ENCODE results near the gene DCTN4. TPM values are rescaled to one million over a fixed set of nuclear protein-coding genes. Genes with fewer than 3 reads are reported as not detected.

DCTN4 gene
- total and polyA plus RNA-seq, 8 donors: 64.2 to 76.6 (median 69.7) TPM

GRCh38 chr5:150740992-150741391 is 17.8 kb downstream of the DCTN4 start:
- Histone ChIP-seq H3K27ac (no peak overlapping the region), H3K4me3 (no peak overlapping the region), H3K36me3 (peaks cover 0 to 30% of the 10 kb centered on the region in 2 donors), H3K27me3 (no peaks in the 10 kb centered on the region), H3K4me1 (peaks cover 2 to 15% of the 10 kb centered on the region in 2 donors), H3K9me3 (no peaks in the 10 kb centered on the region)
- no peak for ATAC-seq
- no peak for DNase-seq
- intact Hi-C loops (cut with DNase I): no loop called here
- no peak for TF ChIP-seq CTCF (IDR thresholded peaks at IDR 0.05)

GRCh38 chr5:150738862-150739261 is 20.0 kb downstream of the DCTN4 start:
- no peak for TF ChIP-seq CTCF (IDR thresholded peaks at IDR 0.05)
- Histone ChIP-seq H3K4me1 (peaks cover 2 to 32% of the 10 kb centered on the region in 2 donors), H3K4me3 (no peak overlapping the region), H3K27me3 (no peaks in the 10 kb centered on the region), H3K36me3 (peaks cover 0 to 35% of the 10 kb centered on the region in 2 donors), H3K27ac (no peak overlapping the region), H3K9me3 (no peaks in the 10 kb centered on the region)
- intact Hi-C loops (cut with DNase I): no loop called here
- ATAC-seq: no peak
- no peak for DNase-seq

DNA sequence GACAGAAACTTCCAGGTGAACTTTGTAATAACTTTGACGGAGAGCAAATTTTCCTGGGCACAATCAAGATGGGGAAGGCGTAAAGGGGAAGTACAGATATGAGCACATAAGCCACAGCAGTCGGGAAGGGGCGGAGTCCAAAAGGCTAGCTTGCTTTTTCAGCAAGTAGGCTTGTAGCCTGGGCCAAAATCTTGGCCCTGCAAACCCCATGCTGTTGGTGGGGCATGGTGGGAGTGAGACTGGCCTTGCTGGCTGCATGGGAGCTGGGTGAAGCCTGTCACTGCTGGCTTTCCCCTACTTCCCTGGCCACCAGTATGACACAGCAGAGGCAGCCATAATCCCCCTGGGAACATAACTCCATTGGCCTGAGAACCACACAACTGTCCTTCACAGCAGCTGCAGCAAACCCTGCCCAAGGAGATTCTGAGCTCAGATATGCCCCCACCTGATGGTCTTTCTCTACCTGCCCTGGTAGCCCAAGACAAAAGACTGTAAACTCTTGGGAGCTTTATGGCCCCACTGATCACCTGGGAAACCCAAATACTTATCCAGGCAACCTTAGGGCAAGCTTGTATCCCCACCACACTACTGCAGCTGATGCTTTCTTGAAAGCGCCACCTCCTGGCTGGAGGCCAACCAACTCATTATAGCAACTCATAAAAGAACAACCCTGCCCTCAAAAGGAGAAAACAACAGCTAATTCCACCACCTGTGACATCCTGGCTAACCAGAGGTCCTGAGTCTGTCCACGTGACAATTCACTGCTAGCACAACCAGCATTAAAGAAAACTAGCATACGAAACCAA is 24.0 kb downstream of the DCTN4 start:
- Histone ChIP-seq H3K27ac (peak overlapping the region; percentile 42 to 92), H3K27me3 (no peaks in the 10 kb centered on the region), H3K4me3 (peak overlapping the region in 1 of 2 donors; percentile 26), H3K4me1 (peaks cover 2 to 44% of the 10 kb centered on the region in 2 donors), H3K9me3 (no peaks in the 10 kb centered on the region), H3K36me3 (peaks cover 7 to 48% of the 10 kb centered on the region in 2 donors)
- peak; percentile 88 for ATAC-seq
- intact Hi-C loops (cut with DNase I): no loop called here
- peak in 2 of 4 donors; percentile 77 to 82 for DNase-seq
- TF ChIP-seq CTCF (IDR thresholded peaks at IDR 0.05): no peak

DNA sequence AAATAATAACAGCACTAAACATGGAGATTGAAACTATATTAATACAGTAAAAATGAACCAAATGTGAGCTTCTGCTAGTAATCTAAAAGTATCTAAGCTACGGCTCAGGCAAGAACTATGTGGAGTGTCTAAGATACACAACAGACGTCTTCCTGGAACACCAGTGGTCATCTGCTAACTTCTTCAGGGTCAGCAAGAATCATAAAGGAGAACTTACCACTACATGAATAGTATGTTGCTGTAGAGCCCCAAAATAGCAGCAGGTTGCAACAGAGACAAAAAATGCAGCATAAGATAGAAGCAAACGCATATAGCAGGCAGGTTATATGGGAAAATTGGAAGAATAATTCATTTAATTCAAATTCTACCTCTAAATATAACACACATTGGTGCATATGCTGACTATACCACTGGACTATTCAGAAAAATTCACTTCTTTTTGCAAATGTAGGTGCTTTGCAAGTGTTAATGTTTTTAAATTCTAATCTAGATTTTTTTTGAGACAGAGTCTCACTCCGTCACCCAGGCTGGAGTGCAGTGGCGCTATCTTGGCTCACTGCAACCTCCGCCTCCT is 27.1 kb downstream of the DCTN4 start:
- Histone ChIP-seq H3K27me3 (no peaks in the 10 kb centered on the region), H3K27ac (peak overlapping the region in 1 of 2 donors; percentile 39), H3K36me3 (peaks cover 7 to 74% of the 10 kb centered on the region in 2 donors), H3K4me3 (no peak overlapping the region), H3K9me3 (no peaks in the 10 kb centered on the region), H3K4me1 (peaks cover 0 to 33% of the 10 kb centered on the region in 2 donors)
- ATAC-seq (peak; percentile 67), DNase-seq (no peak)
- intact Hi-C loops (cut with DNase I): no loop called here
- TF ChIP-seq CTCF (IDR thresholded peaks at IDR 0.05): no peak

GRCh38 chr5:150729859-150730258 is 29.0 kb downstream of the DCTN4 start:
- Histone ChIP-seq H3K4me1 (peaks cover 0 to 24% of the 10 kb centered on the region in 2 donors), H3K4me3 (no peak overlapping the region), H3K9me3 (no peaks in the 10 kb centered on the region), H3K36me3 (peaks cover 7 to 90% of the 10 kb centered on the region in 2 donors), H3K27ac (no peak overlapping the region), H3K27me3 (no peaks in the 10 kb centered on the region)
- ATAC-seq (no peak), DNase-seq (no peak)
- intact Hi-C loops (cut with DNase I): no loop called here
- no peak for TF ChIP-seq CTCF (IDR thresholded peaks at IDR 0.05)

Data from left lung (tissue), 10 donors.